ENCODE data around the gene NKX2-3. TPM values are rescaled to one million over a fixed set of nuclear protein-coding genes. Genes with fewer than 3 reads are reported as not detected.

NKX2-3 gene
- total RNA-seq, 1 experiment from 2014 or later, result not detected

GRCh38 chr10:99551158-99551557, 18.4 kb downstream of the NKX2-3 start:
- no TSS peak for BruUV-seq (replicated peaks)
- CTCF ChIA-PET, result interaction anchor here (0.6 to 4.9 kb wide), 2 partner anchors 9 to 25 kb away, joined by 3 to 32 read pairs; no protein-coding TSS in a partner anchor
- POLR2A ChIA-PET, result no interaction called here
- peaks cover 53% of the 10 kb centered on the region for H3K27me3 Mint-ChIP-seq (ENCODE audit: insufficient read depth, unreplicated experiment)
- H3K36me3 Mint-ChIP-seq (ENCODE audit: insufficient read depth, unreplicated experiment), result no peaks in the 10 kb centered on the region
- peaks cover 8% of the 10 kb centered on the region for H3K4me1 Mint-ChIP-seq (ENCODE audit: insufficient read depth, unreplicated experiment)
- no peaks in the 10 kb centered on the region for H3K9me3 Mint-ChIP-seq (ENCODE audit: unreplicated experiment)
- DNase-seq (ENCODE audit: unreplicated experiment), result peak; percentile 63
- no peak overlapping the region for H3K4me3 Mint-ChIP-seq (ENCODE audit: unreplicated experiment)
- intact Hi-C loops (cut with micrococcal nuclease), result no loop called here
- TF ChIP-seq CTCF (IDR thresholded peaks at IDR 0.05; ENCODE audit: unreplicated experiment), result no peak
- no peak overlapping the region for H3K27ac Mint-ChIP-seq (ENCODE audit: low read depth, unreplicated experiment)

- intact Hi-C loops (cut with micrococcal nuclease), result no loop called here
- Mint-ChIP-seq H3K4me3 (ENCODE audit: unreplicated experiment) (no peak overlapping the region), H3K4me1 (ENCODE audit: insufficient read depth, unreplicated experiment) (peaks cover 8% of the 10 kb centered on the region), H3K27me3 (ENCODE audit: insufficient read depth, unreplicated experiment) (peaks cover 49% of the 10 kb centered on the region), H3K27ac (ENCODE audit: low read depth, unreplicated experiment) (no peak overlapping the region), H3K36me3 (ENCODE audit: insufficient read depth, unreplicated experiment) (no peaks in the 10 kb centered on the region), H3K9me3 (ENCODE audit: unreplicated experiment) (no peaks in the 10 kb centered on the region)
- ChIA-PET CTCF (interaction anchor here (0.6 to 4.9 kb wide), 2 partner anchors 8 to 25 kb away, joined by 3 to 32 read pairs; no protein-coding TSS in a partner anchor), POLR2A (no interaction called here)
- TF ChIP-seq CTCF (IDR thresholded peaks at IDR 0.05; ENCODE audit: unreplicated experiment), result no peak
- DNase-seq (ENCODE audit: unreplicated experiment), result no peak
- BruUV-seq (replicated peaks), result no TSS peak
Measured at GRCh38 chr10:99551616-99552015, 18.9 kb downstream of the NKX2-3 start.

- intact Hi-C loops (cut with micrococcal nuclease), result no loop called here
- no peaks in the 10 kb centered on the region for H3K9me3 Mint-ChIP-seq (ENCODE audit: unreplicated experiment)
- no peak for TF ChIP-seq CTCF (IDR thresholded peaks at IDR 0.05; ENCODE audit: unreplicated experiment)
- no peak overlapping the region for H3K27ac Mint-ChIP-seq (ENCODE audit: low read depth, unreplicated experiment)
- H3K4me1 Mint-ChIP-seq (ENCODE audit: insufficient read depth, unreplicated experiment), result peaks cover 8% of the 10 kb centered on the region
- ChIA-PET CTCF (no interaction called here), POLR2A (no interaction called here)
- no peaks in the 10 kb centered on the region for H3K36me3 Mint-ChIP-seq (ENCODE audit: insufficient read depth, unreplicated experiment)
- BruUV-seq (replicated peaks), result no TSS peak
- DNase-seq (ENCODE audit: unreplicated experiment), result no peak
- H3K27me3 Mint-ChIP-seq (ENCODE audit: insufficient read depth, unreplicated experiment), result peaks cover 41% of the 10 kb centered on the region
- H3K4me3 Mint-ChIP-seq (ENCODE audit: unreplicated experiment), result no peak overlapping the region
Measured at GRCh38 chr10:99555371-99555770, 22.6 kb downstream of the NKX2-3 start.

- Mint-ChIP-seq H3K4me3 (ENCODE audit: unreplicated experiment) (no peak overlapping the region), H3K27ac (ENCODE audit: low read depth, unreplicated experiment) (no peak overlapping the region), H3K4me1 (ENCODE audit: insufficient read depth, unreplicated experiment) (peaks cover 8% of the 10 kb centered on the region), H3K36me3 (ENCODE audit: insufficient read depth, unreplicated experiment) (no peaks in the 10 kb centered on the region), H3K9me3 (ENCODE audit: unreplicated experiment) (no peaks in the 10 kb centered on the region), H3K27me3 (ENCODE audit: insufficient read depth, unreplicated experiment) (peaks cover 41% of the 10 kb centered on the region)
- TF ChIP-seq CTCF (IDR thresholded peaks at IDR 0.05; ENCODE audit: unreplicated experiment), result no peak
- DNase-seq (ENCODE audit: unreplicated experiment), result peak; percentile 23
- intact Hi-C loops (cut with micrococcal nuclease), result no loop called here
- ChIA-PET POLR2A (interaction anchor here (0.9 kb wide), 1 partner anchor 124 kb away, joined by 4 read pairs; no protein-coding TSS in a partner anchor), CTCF (interaction anchor here (0.5 to 0.9 kb wide), 2 partner anchors 74 to 118 kb away, joined by 3 read pairs; no protein-coding TSS in a partner anchor)
- no TSS peak for BruUV-seq (replicated peaks)
Measured at GRCh38 chr10:99555825-99556523, 23.2 kb downstream of the NKX2-3 start.

Measured in MCF 10A (cell line).